Activated T-cell treated with anti-CD3 and anti-CD28 coated beads, Interleukin-2, amount 50 U/mL, for 72 hours (primary cell): ENCODE results near the gene OSER1. TPM values are rescaled to one million over a fixed set of nuclear protein-coding genes. Genes with fewer than 3 reads are reported as not detected.
A peak's percentile ranks its signal among the peaks of the same experiment; 100 is the strongest.

ENCODE experiments used
- ATAC-seq, 2 donors: fragments of 150-1000 bp; cut with Tn5 transposase; replicated peaks in 1 of 2; 2 replicates each; pipeline ENCODE4 v1.10.0; 2021; ENCODE audit warnings: moderate library complexity in 2 of 2, mild to moderate bottlenecking in 1 of 2
- DNase-seq, 2 donors: peaks; one replicate each; pipeline ENCODE4 v3.0.0; 2021 to 2022; ENCODE audit warnings: mixed read lengths in 1 of 2
- H3K27ac Mint-ChIP-seq: one replicate; pipeline ENCODE4 v1.8.0; 2022; ENCODE audit warnings: mild to moderate bottlenecking, moderate library complexity, mixed read lengths
- H3K27me3 Mint-ChIP-seq: one replicate; pipeline ENCODE4 v1.8.0; 2022; ENCODE audit warnings: low read depth, mixed read lengths
- H3K36me3 Mint-ChIP-seq, 2 donors: one replicate each; pipeline ENCODE4 v1.8.0; 2022; ENCODE audit warnings: mixed read lengths in 2 of 2, mild to moderate bottlenecking in 1 of 2; ENCODE audit not compliant: insufficient read depth in 2 of 2
- H3K4me1 Mint-ChIP-seq: one replicate; pipeline ENCODE4 v1.8.0; 2022; ENCODE audit warnings: low read depth, mixed read lengths
- H3K4me3 Mint-ChIP-seq, 2 donors: one replicate each; pipeline ENCODE4 v1.8.0; 2022; ENCODE audit warnings: mild to moderate bottlenecking in 2 of 2, mixed read lengths in 2 of 2, moderate library complexity in 2 of 2
- H3K9me3 Mint-ChIP-seq, 2 donors: one replicate each; pipeline ENCODE4 v1.8.0; 2022; ENCODE audit warnings: mixed read lengths in 2 of 2
- total RNA-seq, 2 donors: library from RNA; stranded (reverse); gene quantifications; one replicate each; pipeline ENCODE4 v1.2.3, GENCODE V29; 2022

OSER1 gene
- total RNA-seq, 2 donors from 2014 or later, result 47.1 to 47.5 TPM

GRCh38 chr20:44219791-44220190 lies 9.2 kb upstream of the OSER1 start:
- DNase-seq, result no peak
- Mint-ChIP-seq H3K27me3 (no peaks in the 10 kb centered on the region), H3K27ac (peak overlapping the region; percentile 44), H3K4me1 (peaks cover 46% of the 10 kb centered on the region), H3K36me3 (no peaks in the 10 kb centered on the region), H3K9me3 (no peaks in the 10 kb centered on the region), H3K4me3 (peak overlapping the region; percentile 65 to 70)
- no peak for ATAC-seq

GRCh38 chr20:44219170-44219730 lies 8.7 kb upstream of the OSER1 start:
- H3K27me3 Mint-ChIP-seq, result no peaks in the 10 kb centered on the region
- no peaks in the 10 kb centered on the region for H3K9me3 Mint-ChIP-seq
- DNase-seq (no peak), ATAC-seq (peak; percentile 20 to 28)
- no peaks in the 10 kb centered on the region for H3K36me3 Mint-ChIP-seq
- peak overlapping the region; percentile 65 to 70 for H3K4me3 Mint-ChIP-seq
- peaks cover 46% of the 10 kb centered on the region for H3K4me1 Mint-ChIP-seq
- peak overlapping the region; percentile 44 for H3K27ac Mint-ChIP-seq

DNA sequence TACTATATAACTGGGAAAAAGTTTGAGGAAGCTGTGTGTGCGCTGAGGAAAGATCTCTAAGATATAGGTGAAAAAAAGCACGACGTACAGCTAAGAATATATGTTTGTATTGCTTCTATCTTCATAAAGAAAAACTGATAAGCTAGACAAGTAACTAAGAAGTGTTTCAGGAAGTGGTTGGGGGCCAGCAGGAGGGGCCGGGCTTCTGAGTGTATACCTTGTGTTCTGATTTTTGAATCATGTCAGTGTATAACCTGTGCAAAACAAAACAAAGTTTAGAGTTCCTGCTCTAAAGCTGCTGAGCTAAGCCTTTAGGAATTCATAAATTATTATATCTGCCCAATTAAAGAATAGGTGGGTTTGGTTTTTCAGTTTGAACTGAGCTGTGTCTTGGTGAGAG lies 7.9 kb upstream of the OSER1 start:
- DNase-seq (peak; percentile 63 to 65), ATAC-seq (peak; percentile 65 to 73)
- H3K27ac Mint-ChIP-seq, result peak overlapping the region; percentile 13
- H3K36me3 Mint-ChIP-seq, result no peaks in the 10 kb centered on the region
- H3K4me3 Mint-ChIP-seq, result peak overlapping the region; percentile 65 to 70
- peaks cover 46% of the 10 kb centered on the region for H3K4me1 Mint-ChIP-seq
- H3K9me3 Mint-ChIP-seq, result no peaks in the 10 kb centered on the region
- no peaks in the 10 kb centered on the region for H3K27me3 Mint-ChIP-seq

GRCh38 chr20:44217342-44218092 lies 6.9 kb upstream of the OSER1 start:
- H3K4me1 Mint-ChIP-seq, result peaks cover 46% of the 10 kb centered on the region
- peak; percentile 70 for ATAC-seq
- peak overlapping the region; percentile 13 for H3K27ac Mint-ChIP-seq
- H3K9me3 Mint-ChIP-seq, result no peaks in the 10 kb centered on the region
- H3K36me3 Mint-ChIP-seq, result no peaks in the 10 kb centered on the region
- H3K4me3 Mint-ChIP-seq, result peak overlapping the region; percentile 65 to 70
- DNase-seq, result peak; percentile 71 to 74
- no peaks in the 10 kb centered on the region for H3K27me3 Mint-ChIP-seq

DNA sequence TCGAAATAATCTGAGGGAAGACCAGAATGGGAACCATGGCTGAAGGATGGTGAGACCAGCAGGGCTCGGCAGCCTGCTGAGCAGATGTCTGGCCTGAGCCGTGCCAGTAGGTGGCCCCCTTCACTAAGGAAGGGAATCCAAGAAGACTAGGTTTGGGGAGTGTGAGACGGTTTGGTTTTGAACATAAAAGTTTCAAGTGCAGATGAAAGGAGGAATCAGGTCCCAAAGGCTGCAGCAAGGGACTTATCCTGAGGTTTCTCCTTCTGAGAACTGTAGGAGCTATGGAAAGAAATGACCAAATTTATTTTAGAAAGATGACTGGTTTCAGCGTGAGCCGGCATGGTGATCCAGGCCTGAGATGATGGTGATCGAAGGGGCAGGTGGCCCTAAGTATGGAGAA lies 4.6 kb upstream of the OSER1 start:
- no peak for ATAC-seq
- Mint-ChIP-seq H3K9me3 (no peaks in the 10 kb centered on the region), H3K27me3 (no peaks in the 10 kb centered on the region), H3K4me3 (peak overlapping the region in 1 of 2 donors; percentile 12), H3K36me3 (peaks cover 2% of the 10 kb centered on the region in 2 donors), H3K4me1 (peaks cover 57% of the 10 kb centered on the region), H3K27ac (peak overlapping the region; percentile 2)
- peak; percentile 77 to 83 for DNase-seq

DNA sequence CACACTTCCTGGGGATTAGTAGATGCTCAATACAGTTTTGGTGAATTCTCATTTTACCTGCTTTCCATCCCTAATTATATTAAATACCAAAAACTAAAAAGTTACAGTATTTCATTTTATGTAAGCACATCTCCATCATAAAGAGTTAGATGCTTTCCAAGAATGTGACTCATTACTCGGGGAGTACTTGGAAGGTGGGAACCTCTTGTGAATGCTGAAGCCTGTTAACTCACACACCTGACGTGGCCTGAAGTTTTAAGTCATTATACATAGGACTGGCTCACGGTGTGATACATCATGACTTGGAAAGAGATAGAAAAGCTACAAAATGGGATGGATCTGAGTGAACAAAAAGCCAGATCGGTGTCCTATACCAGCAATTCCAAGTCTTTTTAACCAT lies 2.2 kb upstream of the OSER1 start:
- ATAC-seq, result no peak
- Mint-ChIP-seq H3K4me3 (no peak overlapping the region), H3K36me3 (peaks cover 6% of the 10 kb centered on the region in 2 donors), H3K27ac (no peak overlapping the region), H3K9me3 (no peaks in the 10 kb centered on the region), H3K27me3 (no peaks in the 10 kb centered on the region), H3K4me1 (peaks cover 54% of the 10 kb centered on the region)
- no peak for DNase-seq

DNA sequence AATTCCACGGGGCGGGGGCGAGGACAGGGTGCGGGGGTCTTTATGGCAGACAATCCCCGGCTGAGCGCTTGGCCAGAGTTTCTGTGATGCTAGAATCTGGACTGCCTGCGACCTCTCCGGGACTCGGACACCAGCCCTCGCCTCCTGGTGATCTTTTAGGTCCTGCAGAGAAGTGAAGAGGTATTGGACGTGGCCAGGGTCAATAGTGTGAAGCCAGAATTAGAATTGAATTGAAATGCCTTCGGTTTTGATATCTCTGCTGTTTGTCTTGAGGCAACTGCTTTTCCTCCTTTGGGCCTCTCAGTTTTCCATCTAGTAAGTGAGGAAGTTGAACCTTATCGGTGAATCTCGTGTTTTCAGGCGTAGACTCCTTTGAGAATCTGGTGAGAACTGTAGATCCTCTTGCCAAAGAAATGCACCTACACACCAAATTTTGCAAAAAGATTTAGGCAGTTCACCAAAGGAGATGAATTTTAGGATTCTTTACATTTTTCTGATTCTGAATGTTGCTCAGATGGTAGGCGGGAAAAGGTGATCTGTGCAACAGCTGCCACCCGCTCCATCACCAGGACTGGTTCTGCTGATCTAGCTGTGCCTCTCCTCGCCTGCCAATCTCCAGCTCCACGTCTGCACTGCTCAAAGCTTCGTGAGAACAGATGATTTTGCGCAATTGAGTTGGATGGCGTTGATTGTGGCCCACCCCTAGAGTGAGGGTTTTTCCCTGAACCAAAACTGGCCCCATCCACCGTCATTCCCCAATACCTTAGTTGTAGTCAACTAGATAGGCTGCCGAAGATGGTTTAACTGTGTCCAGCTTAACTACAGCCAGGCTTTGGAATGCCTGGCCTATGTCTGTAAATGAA lies 837 bp upstream of the OSER1 start:
- peak overlapping the region; percentile 92 to 100 for H3K4me3 Mint-ChIP-seq
- DNase-seq (no peak), ATAC-seq (no peak)
- H3K9me3 Mint-ChIP-seq, result no peaks in the 10 kb centered on the region
- peaks cover 6 to 10% of the 10 kb centered on the region in 2 donors for H3K36me3 Mint-ChIP-seq
- peak overlapping the region; percentile 95 for H3K27ac Mint-ChIP-seq
- no peaks in the 10 kb centered on the region for H3K27me3 Mint-ChIP-seq
- H3K4me1 Mint-ChIP-seq, result peaks cover 57% of the 10 kb centered on the region

DNA sequence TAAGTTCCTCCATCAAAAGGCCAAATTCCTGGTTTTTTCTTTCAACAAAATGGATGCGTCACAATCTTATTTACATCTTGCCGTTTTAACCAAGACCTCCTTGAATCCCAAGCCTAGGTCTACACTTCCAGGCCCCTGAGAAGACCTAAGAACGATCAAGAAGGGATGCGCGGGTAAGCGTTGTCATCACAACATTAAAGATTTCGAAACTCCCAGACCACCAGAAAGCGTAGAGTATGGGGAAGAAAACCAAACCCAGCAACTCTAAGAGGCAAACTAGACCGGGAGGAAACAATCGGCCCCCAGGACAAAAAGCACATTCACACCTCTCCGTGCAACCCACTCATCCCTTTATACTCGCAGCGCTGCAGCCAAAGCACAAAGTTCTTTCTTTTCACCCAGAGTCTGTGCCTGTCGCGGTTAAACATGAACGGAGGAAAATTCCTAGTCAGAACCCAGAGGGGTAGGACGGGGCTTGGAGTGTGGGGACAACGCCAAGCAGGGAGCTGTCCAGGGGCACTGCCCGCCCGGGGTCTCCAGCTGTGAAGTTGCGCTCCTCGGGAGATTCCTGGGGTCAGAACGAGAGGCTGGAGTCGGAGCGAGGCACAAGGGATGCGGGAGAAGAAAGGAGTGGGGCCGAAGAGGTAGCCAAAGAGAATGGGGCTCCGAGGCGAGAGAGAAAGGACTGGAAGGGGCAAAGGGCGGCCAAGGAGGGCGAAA lies 725 bp downstream of the OSER1 start:
- H3K27ac Mint-ChIP-seq, result peak overlapping the region; percentile 95

DNA sequence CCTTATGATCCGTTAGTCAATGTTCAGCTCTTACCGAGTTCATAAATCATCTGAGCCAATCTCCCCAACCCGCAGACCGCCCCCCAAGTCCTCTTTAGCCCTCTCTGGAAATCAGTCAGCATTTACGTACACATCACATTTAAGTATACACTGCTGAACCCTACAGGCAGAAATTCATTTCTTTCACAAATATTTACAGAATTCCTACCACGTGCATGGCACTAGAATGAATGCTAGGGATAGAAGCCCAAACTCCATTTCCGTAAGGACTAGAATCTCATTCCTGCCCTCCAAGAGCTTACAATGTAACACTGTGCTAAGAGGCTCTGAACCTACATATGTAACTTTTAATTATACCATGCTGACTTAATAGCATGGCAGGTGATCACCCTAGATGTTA lies 1.8 kb downstream of the OSER1 start:
- peaks cover 6 to 11% of the 10 kb centered on the region in 2 donors for H3K36me3 Mint-ChIP-seq
- no peaks in the 10 kb centered on the region for H3K9me3 Mint-ChIP-seq
- DNase-seq (peak in 1 of 2 donors; percentile 21), ATAC-seq (no peak)
- peak overlapping the region; percentile 92 to 100 for H3K4me3 Mint-ChIP-seq
- peak overlapping the region; percentile 95 for H3K27ac Mint-ChIP-seq
- no peaks in the 10 kb centered on the region for H3K27me3 Mint-ChIP-seq
- H3K4me1 Mint-ChIP-seq, result peaks cover 65% of the 10 kb centered on the region

More for the DNA sequence above, 725 bp downstream of the OSER1 start:
- ATAC-seq (no peak), DNase-seq (peak in 1 of 2 donors; percentile 16)
- peaks cover 6 to 11% of the 10 kb centered on the region in 2 donors for H3K36me3 Mint-ChIP-seq
- H3K27me3 Mint-ChIP-seq, result no peaks in the 10 kb centered on the region
- peak overlapping the region; percentile 92 to 100 for H3K4me3 Mint-ChIP-seq
- peaks cover 56% of the 10 kb centered on the region for H3K4me1 Mint-ChIP-seq
- H3K9me3 Mint-ChIP-seq, result no peaks in the 10 kb centered on the region

- H3K27me3 Mint-ChIP-seq, result no peaks in the 10 kb centered on the region
- no peak for ATAC-seq
- H3K9me3 Mint-ChIP-seq, result no peaks in the 10 kb centered on the region
- H3K4me1 Mint-ChIP-seq, result peaks cover 65% of the 10 kb centered on the region
- peaks cover 6 to 11% of the 10 kb centered on the region in 2 donors for H3K36me3 Mint-ChIP-seq
- DNase-seq, result no peak
- H3K27ac Mint-ChIP-seq, result peak overlapping the region; percentile 95
- peak overlapping the region; percentile 92 to 100 for H3K4me3 Mint-ChIP-seq
Observed at GRCh38 chr20:44208165-44208564, 2.4 kb downstream of the OSER1 start.

GRCh38 chr20:44207126-44207723 lies 3.3 kb downstream of the OSER1 start:
- Mint-ChIP-seq H3K4me1 (peaks cover 62% of the 10 kb centered on the region), H3K4me3 (peak overlapping the region; percentile 36 to 79), H3K9me3 (no peaks in the 10 kb centered on the region), H3K27me3 (no peaks in the 10 kb centered on the region), H3K27ac (peak overlapping the region; percentile 85), H3K36me3 (peaks cover 6 to 13% of the 10 kb centered on the region in 2 donors)
- DNase-seq (no peak), ATAC-seq (no peak)

- ATAC-seq, result no peak
- DNase-seq, result no peak
- Mint-ChIP-seq H3K27me3 (no peaks in the 10 kb centered on the region), H3K4me1 (peaks cover 51% of the 10 kb centered on the region), H3K4me3 (peak overlapping the region in 1 of 2 donors; percentile 41), H3K27ac (no peak overlapping the region), H3K9me3 (no peaks in the 10 kb centered on the region), H3K36me3 (peaks cover 8 to 19% of the 10 kb centered on the region in 2 donors)
Observed at GRCh38 chr20:44206132-44206531, 4.4 kb downstream of the OSER1 start.
